Lung (tissue), 12 donors: ENCODE data around the gene FBXO42. TPM values are rescaled to one million over a fixed set of nuclear protein-coding genes. Genes with fewer than 3 reads are reported as not detected.
A peak's percentile ranks its signal among the peaks of the same experiment; 100 is the strongest.

Experiments used
- ATAC-seq: fragments of 200-7000 bp; cut with Tn5 transposase; one replicate; pipeline ENCODE4 v1.9.1; 2020; ENCODE audit warnings: moderate number of reproducible peaks; ENCODE audit not compliant: insufficient read depth, low FRiP score
- DNase-seq, 3 donors: peaks; one replicate each; pipeline ENCODE4 v3.0.0-alpha.2; 2013 to 2017
- H3K27ac ChIP-seq, 2 donors: one replicate each; pipeline ENCODE4 v1.5.1; 2013; ENCODE audit warnings: mild to moderate bottlenecking in 2 of 2, moderate library complexity in 2 of 2, control low read depth in 1 of 2, inconsistent platforms in 1 of 2, low read depth in 1 of 2, low read length in 1 of 2
- H3K27me3 ChIP-seq, 3 donors: one replicate each; pipeline ENCODE4 v1.5.1; 2013; ENCODE audit warnings: low read length in 2 of 3; ENCODE audit not compliant: control insufficient read depth in 3 of 3, insufficient read depth in 3 of 3
- H3K36me3 ChIP-seq, 4 donors: one replicate each; pipeline ENCODE4 v1.5.1; 2013; ENCODE audit warnings: low read length in 4 of 4, mild to moderate bottlenecking in 1 of 4, moderate library complexity in 1 of 4; ENCODE audit not compliant: control insufficient read depth in 4 of 4, insufficient read depth in 4 of 4
- H3K4me1 ChIP-seq, 5 donors: one replicate each; pipeline ENCODE4 v1.5.1; 2013; ENCODE audit warnings: low read length in 5 of 5, mild to moderate bottlenecking in 2 of 5, moderate library complexity in 1 of 5; ENCODE audit not compliant: control insufficient read depth in 5 of 5, insufficient read depth in 5 of 5
- H3K4me3 ChIP-seq: one replicate; pipeline ENCODE4 v1.5.1; 2013; ENCODE audit warnings: mild to moderate bottlenecking, control low read depth, moderate library complexity
- H3K9ac ChIP-seq, 2 donors: one replicate each; pipeline ENCODE4 v1.5.1; 2013; ENCODE audit warnings: low read length in 2 of 2, control low read depth in 1 of 2; ENCODE audit not compliant: insufficient read depth in 1 of 2
- H3K9me3 ChIP-seq, 4 donors: one replicate each; pipeline ENCODE4 v1.5.1; 2013; ENCODE audit warnings: low read length in 3 of 4, mild to moderate bottlenecking in 1 of 4, moderate library complexity in 1 of 4; ENCODE audit not compliant: control insufficient read depth in 4 of 4, insufficient read depth in 3 of 4
- WGBS, 2 donors: extraction: QIAGEN DNeasy Blood & Tissue Kit; methylation state at CpG; one replicate each; pipeline ENCODE4 v1.1.7; 2013; 5-methylcytosine and 5-hydroxymethylcytosine counted together
- polyA plus RNA-seq, 2 donors: library from polyadenylated mRNA; stranded (reverse); fragments of 200-250 nt; gene quantifications; one replicate each; pipeline ENCODE4 v1.2.1, GENCODE V29; 2013
- total RNA-seq, 2 donors: library from RNA; depleted of rRNA in 1 of 2; stranded (reverse); fragments of >200 nt in 1 of 2; gene quantifications; one replicate each; pipeline ENCODE4 v1.2.1, GENCODE V29; 2014 to 2021
- TF ChIP-seq, protein P1 (sequence below): IDR thresholded peaks from 2 replicates; pipeline ENCODE4 v1.5.1; 2012; ENCODE audit warnings: mild to moderate bottlenecking; ENCODE audit errors: control extremely low read depth, extremely low read depth
- donor health status: control.
- donor health status: control.
- donor health status: Bipolar disorder and iron deficiency.
- donor health status: healthy.
- donor health status: DM: yes; HTN: yes; CAD: no.

FBXO42 gene
- total and polyA plus RNA-seq, 4 donors = 7.3 to 28.6 (median 14.8) TPM

DNA sequence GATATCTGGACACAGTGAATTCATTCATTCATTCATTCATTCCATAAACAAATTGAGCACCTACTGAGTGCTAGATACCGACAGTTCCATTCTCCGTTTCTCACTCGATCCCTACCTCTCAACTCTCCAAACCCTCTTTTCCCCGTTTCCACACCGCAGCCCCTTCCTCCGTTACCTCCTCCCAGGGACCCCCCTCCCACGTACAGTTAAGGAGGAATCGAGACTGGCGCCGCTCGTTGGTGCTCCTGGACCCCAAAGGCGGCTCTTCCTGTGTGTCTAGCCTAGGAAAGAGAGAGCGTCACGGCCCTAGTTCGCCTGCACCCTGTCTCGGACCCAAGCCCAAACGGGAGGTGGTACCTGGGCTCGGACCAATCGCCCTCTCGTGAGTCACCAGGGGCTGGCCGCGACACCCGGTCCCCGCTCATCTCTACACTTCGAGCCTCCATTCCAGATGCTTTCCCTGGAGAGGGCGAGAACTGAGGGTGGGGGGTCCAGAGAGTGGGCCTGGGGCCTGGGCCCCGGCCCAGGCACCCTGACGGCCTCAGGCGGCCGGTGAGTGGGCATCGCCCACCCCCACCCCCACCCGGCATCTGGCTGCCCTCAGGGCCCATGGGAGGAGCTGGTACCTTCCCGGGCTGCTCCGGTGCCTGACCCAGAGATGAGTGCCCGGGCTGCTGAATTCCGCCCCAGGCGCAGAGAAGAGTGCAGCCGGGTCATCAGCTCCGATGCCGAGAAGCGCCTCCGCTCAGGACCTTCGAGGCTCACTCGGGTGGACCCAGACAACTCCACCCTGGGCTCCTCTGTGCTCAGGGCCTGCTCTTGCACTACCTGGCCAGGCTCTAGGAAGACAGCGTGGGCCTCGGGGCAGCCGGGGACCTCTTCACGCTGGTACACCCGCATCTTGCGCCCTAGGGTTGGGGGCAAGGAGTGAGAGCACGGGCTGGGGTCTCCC lies 144.7 kb downstream of the FBXO42 start:
- Histone ChIP-seq H3K4me1 (peaks cover 0 to 22% (median 2%) of the 10 kb centered on the region in 5 donors), H3K36me3 (no peaks in the 10 kb centered on the region), H3K9me3 (no peaks in the 10 kb centered on the region), H3K9ac (peak overlapping the region; percentile 48 to 75), H3K4me3 (no peak overlapping the region), H3K27ac (peak overlapping the region; percentile 86 to 90), H3K27me3 (no peaks in the 10 kb centered on the region)
- ATAC-seq (no peak), DNase-seq (no peak)
- TF ChIP-seq, protein P1, sequence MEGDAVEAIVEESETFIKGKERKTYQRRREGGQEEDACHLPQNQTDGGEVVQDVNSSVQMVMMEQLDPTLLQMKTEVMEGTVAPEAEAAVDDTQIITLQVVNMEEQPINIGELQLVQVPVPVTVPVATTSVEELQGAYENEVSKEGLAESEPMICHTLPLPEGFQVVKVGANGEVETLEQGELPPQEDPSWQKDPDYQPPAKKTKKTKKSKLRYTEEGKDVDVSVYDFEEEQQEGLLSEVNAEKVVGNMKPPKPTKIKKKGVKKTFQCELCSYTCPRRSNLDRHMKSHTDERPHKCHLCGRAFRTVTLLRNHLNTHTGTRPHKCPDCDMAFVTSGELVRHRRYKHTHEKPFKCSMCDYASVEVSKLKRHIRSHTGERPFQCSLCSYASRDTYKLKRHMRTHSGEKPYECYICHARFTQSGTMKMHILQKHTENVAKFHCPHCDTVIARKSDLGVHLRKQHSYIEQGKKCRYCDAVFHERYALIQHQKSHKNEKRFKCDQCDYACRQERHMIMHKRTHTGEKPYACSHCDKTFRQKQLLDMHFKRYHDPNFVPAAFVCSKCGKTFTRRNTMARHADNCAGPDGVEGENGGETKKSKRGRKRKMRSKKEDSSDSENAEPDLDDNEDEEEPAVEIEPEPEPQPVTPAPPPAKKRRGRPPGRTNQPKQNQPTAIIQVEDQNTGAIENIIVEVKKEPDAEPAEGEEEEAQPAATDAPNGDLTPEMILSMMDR = no peak
- 60 to 64% methylated on average over 51 of the region's 51 CpGs for WGBS, 2 donors

DNA sequence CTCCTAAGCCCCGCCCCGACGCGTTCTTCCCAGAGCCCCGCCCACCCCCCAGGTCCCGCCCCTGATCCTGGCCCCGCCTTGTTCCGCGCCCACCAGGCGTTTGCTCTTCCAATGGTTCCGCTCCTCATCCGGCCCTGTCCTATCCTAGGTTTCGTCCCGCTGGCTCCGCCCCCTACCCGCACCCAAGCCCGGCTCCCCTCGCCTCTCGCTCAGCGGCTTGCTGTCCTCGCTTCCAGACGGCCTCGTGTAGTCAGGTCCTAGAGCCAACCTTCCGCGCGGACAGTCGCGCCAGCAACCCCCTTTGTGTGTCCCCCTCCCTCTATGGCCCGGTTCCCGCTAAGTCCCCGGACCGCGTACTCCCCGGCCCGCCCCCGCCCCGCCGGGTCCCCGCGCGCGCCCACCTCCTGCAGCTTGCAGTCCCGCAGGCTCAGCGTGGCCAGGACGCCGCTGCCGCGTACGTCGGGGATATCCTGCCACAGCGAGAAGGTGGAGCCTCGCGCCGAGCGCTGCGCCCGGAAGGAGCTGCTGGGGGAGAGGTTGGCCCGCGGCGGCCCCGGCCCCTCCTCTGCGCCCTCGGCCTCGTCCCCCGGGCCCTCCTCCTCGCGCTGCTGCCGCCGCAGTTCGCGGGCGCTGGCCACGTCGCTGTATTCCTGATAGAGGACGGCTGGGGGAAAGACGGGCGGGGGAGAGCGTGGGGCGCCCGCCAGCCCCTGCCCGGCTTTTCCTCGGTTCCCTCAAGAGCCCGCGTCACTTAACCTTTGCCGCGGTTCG lies 145.5 kb downstream of the FBXO42 start:
- no peaks in the 10 kb centered on the region for H3K27me3 ChIP-seq
- TF ChIP-seq, protein P1 = no peak
- peaks cover 0 to 5% (median 0%) of the 10 kb centered on the region in 4 donors for H3K36me3 ChIP-seq
- 0 to 1% methylated on average over 71 to 87 of the region's 87 CpGs for WGBS, 2 donors
- H3K9ac ChIP-seq = peak overlapping the region; percentile 48 to 75
- ATAC-seq (peak; percentile 95), DNase-seq (peak; percentile 98)
- peak overlapping the region; percentile 86 to 90 for H3K27ac ChIP-seq
- peaks cover 0 to 21% (median 2%) of the 10 kb centered on the region in 5 donors for H3K4me1 ChIP-seq
- H3K9me3 ChIP-seq = no peaks in the 10 kb centered on the region
- H3K4me3 ChIP-seq = peak overlapping the region; percentile 14

DNA sequence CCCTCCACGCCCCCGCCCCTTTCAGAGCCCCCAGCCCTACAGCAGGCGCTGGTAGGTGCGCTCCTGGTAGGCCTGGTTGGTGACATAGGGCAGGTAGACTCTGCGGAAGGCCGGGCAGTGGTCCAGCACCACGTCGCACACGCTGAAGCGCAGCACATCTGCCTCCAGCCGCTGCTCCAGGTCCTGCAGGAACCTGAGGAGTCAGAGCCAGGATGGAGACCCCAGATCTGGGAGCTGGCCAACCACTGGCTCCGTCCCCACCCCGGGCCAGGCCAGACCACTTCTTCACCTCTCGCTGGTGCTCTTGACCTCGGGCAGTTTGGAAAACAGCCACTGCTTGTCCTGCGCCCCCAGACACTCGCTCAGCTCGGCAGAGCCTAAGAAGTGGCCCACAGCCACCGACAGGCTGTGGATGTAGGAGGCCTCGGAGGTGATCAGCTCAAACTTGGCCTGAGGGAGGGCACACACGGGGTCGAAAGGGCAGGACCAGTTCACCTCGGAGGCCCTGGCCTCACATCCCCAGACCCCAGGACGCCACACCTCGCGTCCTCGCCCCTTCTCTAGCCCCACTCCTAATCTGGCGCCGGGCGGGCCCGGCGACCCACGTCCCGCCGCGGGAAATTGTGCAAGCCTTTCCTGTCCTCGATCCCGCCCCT lies 146.3 kb downstream of the FBXO42 start:
- peak overlapping the region in 1 of 2 donors; percentile 37 for H3K9ac ChIP-seq
- no peak for ATAC-seq
- peak overlapping the region; percentile 8 for H3K4me3 ChIP-seq

More for the DNA sequence above, 146.3 kb downstream of the FBXO42 start:
- Histone ChIP-seq H3K9me3 (no peaks in the 10 kb centered on the region), H3K27ac (peak overlapping the region; percentile 74 to 89), H3K4me1 (peaks cover 0 to 21% (median 2%) of the 10 kb centered on the region in 5 donors), H3K36me3 (peaks cover 0 to 9% (median under 1%) of the 10 kb centered on the region in 4 donors), H3K27me3 (no peaks in the 10 kb centered on the region)
- TF ChIP-seq, protein P1 = no peak
- no peak for DNase-seq
- 30 to 38% methylated on average over 38 of the region's 38 CpGs for WGBS, 2 donors
